ENCODE measurements around the gene PPP6C. TPM values are rescaled to one million over a fixed set of nuclear protein-coding genes. Genes with fewer than 3 reads are reported as not detected.
"Not testable (repeated sequence)": the region's sequence is repeated elsewhere in the genome, so short reads cannot be mapped to it uniquely, and the experiment has no call there.

Gene PPP6C
- total RNA-seq, 2 experiments from 2014 or later: 56.4 to 57.6 TPM

- POLR2A ChIA-PET: no interaction called here
- no peaks in the 10 kb centered on the region for H3K27me3 Mint-ChIP-seq
- H3K4me3 Mint-ChIP-seq: no peak overlapping the region
Measured at GRCh38 chr9:125131778-125132177, 57.8 kb downstream of the PPP6C start.

GRCh38 chr9:125126019-125126746 is 63.4 kb downstream of the PPP6C start:
- Mint-ChIP-seq H3K36me3 (ENCODE audit: low read depth) (peaks cover 5% of the 10 kb centered on the region), H3K27ac (peak overlapping the region; percentile 91), H3K4me3 (peak overlapping the region; percentile 22), H3K4me1 (peaks cover 24% of the 10 kb centered on the region), H3K27me3 (no peaks in the 10 kb centered on the region), H3K9me3 (no peaks in the 10 kb centered on the region)
- peak; percentile 88 for DNase-seq
- POLR2A ChIA-PET: interaction anchor here (0.6 to 3.1 kb wide), 9 partner anchors 12 to 400 kb away, joined by 3 to 14 read pairs (median 4); partner anchors contain the start of genes GOLGA1, HSPA5 and RPL35
- CTCF ChIA-PET: interaction anchor here (0.8 to 3.1 kb wide), 6 partner anchors 9 to 273 kb away, joined by 3 to 24 read pairs (median 4); partner anchors contain the start of genes SCAI and WDR38

More at GRCh38 chr9:125131778-125132177, 57.8 kb downstream of the PPP6C start:
- Mint-ChIP-seq H3K9me3 (peaks cover 7% of the 10 kb centered on the region), H3K4me1 (peaks cover 18% of the 10 kb centered on the region), H3K36me3 (ENCODE audit: low read depth) (peaks cover 11% of the 10 kb centered on the region), H3K27ac (no peak overlapping the region)
- CTCF ChIA-PET: no interaction called here
- no peak for DNase-seq

- H3K27me3 Mint-ChIP-seq: no peaks in the 10 kb centered on the region
- H3K27ac Mint-ChIP-seq: peak overlapping the region; percentile 91
- H3K9me3 Mint-ChIP-seq: no peaks in the 10 kb centered on the region
- peaks cover 5% of the 10 kb centered on the region for H3K36me3 Mint-ChIP-seq (ENCODE audit: low read depth)
- POLR2A ChIA-PET: interaction anchor here (0.6 to 3.1 kb wide), 8 partner anchors 11 to 400 kb away, joined by 3 to 14 read pairs (median 4); partner anchors contain the start of genes GOLGA1, HSPA5 and RPL35
- H3K4me3 Mint-ChIP-seq: no peak overlapping the region
- peaks cover 31% of the 10 kb centered on the region for H3K4me1 Mint-ChIP-seq
- CTCF ChIA-PET: interaction anchor here (0.8 to 3.1 kb wide), 4 partner anchors 11 to 272 kb away, joined by 3 to 24 read pairs (median 4); partner anchors contain the start of genes SCAI and WDR38
- no peak for DNase-seq
Measured at GRCh38 chr9:125125523-125125922, 64.1 kb downstream of the PPP6C start.

- peaks cover 31% of the 10 kb centered on the region for H3K4me1 Mint-ChIP-seq
- H3K9me3 Mint-ChIP-seq: no peaks in the 10 kb centered on the region
- no peak overlapping the region for H3K27ac Mint-ChIP-seq
- ChIA-PET CTCF (no interaction called here), POLR2A (interaction anchor here (1.2 kb wide), 1 partner anchor 21 kb away, joined by 4 read pairs; no protein-coding TSS in a partner anchor)
- H3K27me3 Mint-ChIP-seq: no peaks in the 10 kb centered on the region
- H3K4me3 Mint-ChIP-seq: no peak overlapping the region
- no peak for DNase-seq
- H3K36me3 Mint-ChIP-seq (ENCODE audit: low read depth): peaks cover 4% of the 10 kb centered on the region
Measured at GRCh38 chr9:125121146-125121545, 68.5 kb downstream of the PPP6C start.

- no peaks in the 10 kb centered on the region for H3K27me3 Mint-ChIP-seq
- ChIA-PET POLR2A (no interaction called here), CTCF (no interaction called here)
- no peak overlapping the region for H3K4me3 Mint-ChIP-seq
- DNase-seq: no peak
- H3K4me1 Mint-ChIP-seq: peaks cover 22% of the 10 kb centered on the region
- no peak overlapping the region for H3K27ac Mint-ChIP-seq
- H3K36me3 Mint-ChIP-seq (ENCODE audit: low read depth): peaks cover 2% of the 10 kb centered on the region
- H3K9me3 Mint-ChIP-seq: no peaks in the 10 kb centered on the region
Measured at GRCh38 chr9:125119643-125120286, 69.8 kb downstream of the PPP6C start.

- H3K27me3 Mint-ChIP-seq; H3K36me3 Mint-ChIP-seq (ENCODE audit: low read depth); DNase-seq; H3K4me3 Mint-ChIP-seq; H3K27ac Mint-ChIP-seq; POLR2A ChIA-PET; H3K9me3 Mint-ChIP-seq; CTCF ChIA-PET: not testable (repeated sequence)
- H3K4me1 Mint-ChIP-seq: peaks cover 19% of the 10 kb centered on the region
Measured at GRCh38 chr9:125118696-125119095, 70.9 kb downstream of the PPP6C start.

- not testable (repeated sequence) for DNase-seq, H3K9me3 Mint-ChIP-seq, H3K4me3 Mint-ChIP-seq, H3K27me3 Mint-ChIP-seq, H3K27ac Mint-ChIP-seq
- ChIA-PET POLR2A (interaction anchor here (1.0 kb wide), 1 partner anchor 12 kb away, joined by 3 read pairs; no protein-coding TSS in a partner anchor), CTCF (interaction anchor here (0.6 to 1.6 kb wide), 4 partner anchors 14 to 402 kb away, joined by 3 to 4 read pairs (median 3); no protein-coding TSS in a partner anchor)
- Mint-ChIP-seq H3K36me3 (ENCODE audit: low read depth) (peaks cover 18% of the 10 kb centered on the region), H3K4me1 (peaks cover 11% of the 10 kb centered on the region)
Measured at GRCh38 chr9:125114503-125114902, 75.1 kb downstream of the PPP6C start.

- Mint-ChIP-seq H3K4me3 (no peak overlapping the region), H3K9me3 (peaks cover 4% of the 10 kb centered on the region), H3K4me1 (peaks cover 6% of the 10 kb centered on the region), H3K27me3 (no peaks in the 10 kb centered on the region), H3K27ac (no peak overlapping the region), H3K36me3 (ENCODE audit: low read depth) (peaks cover 18% of the 10 kb centered on the region)
- ChIA-PET CTCF (no interaction called here), POLR2A (no interaction called here)
- DNase-seq: no peak
Measured at GRCh38 chr9:125110464-125110863, 79.1 kb downstream of the PPP6C start.

- POLR2A ChIA-PET, H3K4me1 Mint-ChIP-seq, DNase-seq, H3K27ac Mint-ChIP-seq, H3K9me3 Mint-ChIP-seq, H3K4me3 Mint-ChIP-seq, H3K27me3 Mint-ChIP-seq, CTCF ChIA-PET: not testable (repeated sequence)
- peaks cover 13% of the 10 kb centered on the region for H3K36me3 Mint-ChIP-seq (ENCODE audit: low read depth)
Measured at GRCh38 chr9:125108541-125108940, 81.1 kb downstream of the PPP6C start.

GRCh38 chr9:125106285-125106893 is 83.2 kb downstream of the PPP6C start:
- H3K4me3 Mint-ChIP-seq: no peak overlapping the region
- no peaks in the 10 kb centered on the region for H3K27me3 Mint-ChIP-seq
- H3K36me3 Mint-ChIP-seq (ENCODE audit: low read depth): no peaks in the 10 kb centered on the region
- peaks cover 2% of the 10 kb centered on the region for H3K9me3 Mint-ChIP-seq
- H3K4me1 Mint-ChIP-seq: no peaks in the 10 kb centered on the region
- no peak for DNase-seq
- ChIA-PET POLR2A (no interaction called here), CTCF (no interaction called here)
- no peak overlapping the region for H3K27ac Mint-ChIP-seq

- Mint-ChIP-seq H3K27me3 (no peaks in the 10 kb centered on the region), H3K4me1 (no peaks in the 10 kb centered on the region), H3K4me3 (no peak overlapping the region), H3K27ac (no peak overlapping the region), H3K36me3 (ENCODE audit: low read depth) (no peaks in the 10 kb centered on the region), H3K9me3 (no peaks in the 10 kb centered on the region)
- POLR2A ChIA-PET: no interaction called here
- CTCF ChIA-PET: no interaction called here
- DNase-seq: no peak
Measured at GRCh38 chr9:125103770-125104460, 85.7 kb downstream of the PPP6C start.

GRCh38 chr9:125103021-125103420 is 86.6 kb downstream of the PPP6C start:
- Mint-ChIP-seq H3K27me3 (no peaks in the 10 kb centered on the region), H3K9me3 (no peaks in the 10 kb centered on the region), H3K27ac (no peak overlapping the region), H3K36me3 (ENCODE audit: low read depth) (no peaks in the 10 kb centered on the region), H3K4me3 (no peak overlapping the region), H3K4me1 (no peaks in the 10 kb centered on the region)
- CTCF ChIA-PET: no interaction called here
- POLR2A ChIA-PET: interaction anchor here (0.9 kb wide), 1 partner anchor 142 kb away, joined by 3 read pairs; no protein-coding TSS in a partner anchor
- DNase-seq: no peak

Data from activated CD4-positive, alpha-beta memory T cell treated with anti-CD3 and anti-CD28 coated beads, Interleukin-2, amount 10 ng/mL, durations not matched to agents 7 days and 5 days (primary cell).